HCT116 (cell line): Measurements from ENCODE around the gene WASF2. TPM values are rescaled to one million over a fixed set of nuclear protein-coding genes. Genes with fewer than 3 reads are reported as not detected.

Experiments
- ATAC-seq: fragments of 200-7000 bp; cut with Tn5 transposase; 2 replicates; pipeline ENCODE4 v1.9.1; 2020; ENCODE audit warnings: mild to moderate bottlenecking, moderate library complexity
- BruUV-seq: library from RNA; stranded (reverse); fragments of 400-500 nt; replicated peaks from 2 replicates; lab custom pipeline; 2021; lab: Mats Ljungman, UMichigan
- CTCF ChIA-PET: fragments of 300-600 bp; sonication (Branson Sonifier 250); formaldehyde crosslinking; loops from one replicate; lab custom pipeline; 2021; ENCODE audit warnings: antibody characterized with exemption; lab: Charles Lee
- POLR2A ChIA-PET: fragments of 300-600, 350-600 bp; sonication (Branson Sonifier 250); formaldehyde crosslinking; loops from one replicate; lab custom pipeline; 2021; ENCODE audit warnings: antibody characterized with exemption; lab: Charles Lee
- RAD21 ChIA-PET, 2 experiments: fragments of 300-600 bp; sonication (Branson Sonifier 250); formaldehyde crosslinking; loops; one replicate each; lab custom pipeline; 2023; ENCODE audit warnings: low total read pairs in 2 of 2; ENCODE audit not compliant: uncharacterized antibody in 2 of 2, unreplicated experiment in 2 of 2, low non-redundant PET in 1 of 2; lab: Charles Lee
- DNase-seq: peaks from one replicate; pipeline ENCODE4 v3.0.0-alpha.2; 2010; ENCODE audit warnings: low read depth, low spot score
- H2AFZ ChIP-seq: fragments of 200-600 bp; shearing (Covaris generic), sonication (generic); 2 replicates; pipeline ENCODE4 v1.6.1; 2017; ENCODE audit warnings: low read depth, mixed run types, mixed read lengths, antibody characterized with exemption, low read length; ENCODE audit not compliant: poor library complexity, severe bottlenecking
- H3K27ac ChIP-seq: 2 replicates; pipeline ENCODE4 v1.5.1; 2012; ENCODE audit warnings: low read depth, low read length
- H3K27me3 ChIP-seq: fragments of 200-600 bp; sonication (generic); 2 replicates; pipeline ENCODE4 v1.6.1; 2016; ENCODE audit warnings: mixed run types, low read length, mixed read lengths; ENCODE audit not compliant: insufficient read depth
- H3K36me3 ChIP-seq, 2 experiments: fragments of 200-500 bp in 1 of 2; fragments of 200-600 bp in 1 of 2; sonication (Bioruptor generic) in 1 of 2; sonication (generic) in 1 of 2; 2 replicates each; pipeline versions ENCODE4 v1.5.1 to v1.6.1; 2014 to 2016; ENCODE audit warnings: low read length in 2 of 2, inconsistent platforms in 1 of 2, mixed read lengths in 1 of 2, mixed run types in 1 of 2; ENCODE audit not compliant: insufficient read depth in 2 of 2, control insufficient read depth in 1 of 2
- H3K4me1 ChIP-seq, 2 experiments: fragments of 200-600 bp in 1 of 2; sonication (generic) in 1 of 2; 2 replicates each; pipeline versions ENCODE4 v1.5.1 to v1.6.1; 2012 to 2017; ENCODE audit warnings: low read length in 2 of 2, inconsistent platforms in 1 of 2, mild to moderate bottlenecking in 1 of 2, mixed read lengths in 1 of 2, mixed run types in 1 of 2, moderate library complexity in 1 of 2; ENCODE audit not compliant: insufficient read depth in 2 of 2, control insufficient read depth in 1 of 2
- H3K4me2 ChIP-seq: fragments of 200-600 bp; sonication (generic); 2 replicates; pipeline ENCODE4 v1.6.1; 2017; ENCODE audit warnings: mixed run types, low read length, mixed read lengths
- H3K4me3 ChIP-seq, 2 experiments: fragments of 200-600 bp in 1 of 2; sonication (generic) in 1 of 2; replicated peaks in 1 of 2; 2 replicates each; pipeline ENCODE4 v1.5.1; 2011 to 2016; ENCODE audit warnings: low read length in 2 of 2, control low read depth in 1 of 2, low read depth in 1 of 2, mild to moderate bottlenecking in 1 of 2, mixed read lengths in 1 of 2, mixed run types in 1 of 2
- H3K79me2 ChIP-seq: fragments of 200-600 bp; sonication (generic); 2 replicates; pipeline ENCODE4 v1.6.1; 2017; ENCODE audit warnings: mild to moderate bottlenecking, mixed run types, low read length, moderate library complexity, mixed read lengths; ENCODE audit not compliant: insufficient read depth
- H3K9ac ChIP-seq: fragments of 200-600 bp; sonication (generic); 2 replicates; pipeline ENCODE4 v1.6.1; 2016; ENCODE audit warnings: low read length, mixed read lengths
- H3K9me2 ChIP-seq: fragments of 200-600 bp; sonication (generic), shearing (Covaris generic); 2 replicates; pipeline ENCODE4 v1.6.1; 2017; ENCODE audit warnings: mixed run types, mild to moderate bottlenecking, moderate library complexity; ENCODE audit not compliant: insufficient read depth
- H3K9me3 ChIP-seq, 2 experiments: fragments of 200-500 bp in 1 of 2; fragments of 200-600 bp in 1 of 2; sonication (Bioruptor generic) in 1 of 2; sonication (generic) in 1 of 2; 2 replicates each; pipeline ENCODE4 v1.6.1; 2014 to 2017; ENCODE audit warnings: low read length in 2 of 2, mixed read lengths in 2 of 2, inconsistent platforms in 1 of 2, low read depth in 1 of 2, mild to moderate bottlenecking in 1 of 2, mixed run types in 1 of 2, moderate library complexity in 1 of 2; ENCODE audit not compliant: control insufficient read depth in 1 of 2, insufficient read depth in 1 of 2
- H4K20me1 ChIP-seq: fragments of 200-600 bp; sonication (generic), shearing (Covaris generic); 2 replicates; pipeline ENCODE4 v1.6.1; 2017; ENCODE audit warnings: mixed run types, mild to moderate bottlenecking, moderate library complexity; ENCODE audit not compliant: insufficient read depth
- CEBPB ChIP-seq: IDR thresholded peaks from 2 replicates; pipeline ENCODE4 v1.6.1; 2012; ENCODE audit warnings: low read depth
- CTCF ChIP-seq, 3 experiments: fragments of 200-600 bp in 1 of 3; sonication (generic) in 1 of 3; IDR thresholded peaks in 2 of 3; conservative IDR thresholded peaks in 1 of 3; 2 replicates each; pipeline ENCODE4 v1.5.1; 2012 to 2017; ENCODE audit warnings: low read depth in 2 of 3, low read length in 2 of 3, antibody characterized with exemption in 1 of 3, borderline replicate concordance in 1 of 3, control low read depth in 1 of 3, mild to moderate bottlenecking in 1 of 3, mixed read lengths in 1 of 3, mixed run types in 1 of 3, moderate library complexity in 1 of 3; ENCODE audit not compliant: insufficient read depth in 1 of 3
- JUND ChIP-seq: IDR thresholded peaks from 2 replicates; pipeline ENCODE4 v1.6.1; 2012
- REST ChIP-seq: IDR thresholded peaks from 2 replicates; pipeline ENCODE4 v1.6.1; 2012; ENCODE audit warnings: low read depth
- YY1 ChIP-seq: IDR thresholded peaks from 2 replicates; pipeline ENCODE4 v1.6.1; 2011; ENCODE audit warnings: low read length, low read depth, moderate library complexity, mild to moderate bottlenecking; ENCODE audit not compliant: insufficient replicate concordance; ENCODE audit errors: extremely low read depth
- ZFX ChIP-seq: fragments of 450-650 bp; IDR thresholded peaks from 2 replicates; pipeline ENCODE4 v1.6.1; 2017
- intact Hi-C: fragments of 100-400 bp; cut with micrococcal nuclease; formaldehyde crosslinking; loops from 2 replicates; pipeline ENCODE4 v1.10.0; 2022
- total RNA-seq: library from RNA; stranded (reverse); gene quantifications from one replicate; pipeline ENCODE4 v1.2.1, GENCODE V29; 2021; ENCODE audit not compliant: unreplicated experiment

Gene WASF2
- total RNA-seq, 1 experiment from 2014 or later: 111 TPM

GRCh38 chr1:27446496-27447020 lies 43.4 kb downstream of the WASF2 start:
- Histone ChIP-seq H2AFZ (no peak overlapping the region), H3K4me1 (peaks cover 0 to 6% of the 10 kb centered on the region in 2 experiments; a peak in 1 of 4 replicates), H3K4me2 (no peak overlapping the region), H4K20me1 (peaks cover 12% of the 10 kb centered on the region), H3K27ac (no peak overlapping the region), H3K9ac (no peak overlapping the region), H3K79me2 (peaks cover 74% of the 10 kb centered on the region), H3K27me3 (no peaks in the 10 kb centered on the region), H3K4me3 (no peak overlapping the region), H3K36me3 (no peaks in the 10 kb centered on the region), H3K9me3 (no peaks in the 10 kb centered on the region), H3K9me2 (no peaks in the 10 kb centered on the region)
- TF ChIP-seq REST: no peak
- no peak for TF ChIP-seq JUND
- TF ChIP-seq CTCF (IDR thresholded peaks at IDR 0.05 in 2 of 3, conservative IDR thresholded peaks at IDR 0.05 in 1 of 3; ENCODE audit: borderline replicate concordance in 1 of 3, insufficient read depth in 1 of 3, low read depth in 2 of 3, low read length in 2 of 3): no peak
- no peak for TF ChIP-seq ZFX
- TF ChIP-seq YY1: no peak
- no peak for TF ChIP-seq CEBPB
- ATAC-seq: no peak
- ChIA-PET CTCF (interaction anchor here (1.3 kb wide), 1 partner anchor 31 kb away, joined by 4 read pairs; no protein-coding TSS in a partner anchor), RAD21 (no interaction called here), POLR2A (no interaction called here)
- BruUV-seq: no TSS peak
- DNase-seq: no peak
- intact Hi-C loops: no loop called here
